ENCODE measurements around the gene EFS.

GRCh38 chr14:23306412-23307145 is 58.4 kb downstream of the EFS start, which contains the start of gene BCL2L2:
- TF ChIP-seq EZH2 (IDR thresholded peaks at IDR 0.05; ENCODE audit: borderline replicate concordance, insufficient read depth, low read depth, low read length, poor library complexity, severe bottlenecking): no peak
- no peak for TF ChIP-seq CTCF (IDR thresholded peaks at IDR 0.05)

Data from B cell (primary cell).